Adrenal gland (tissue), 5 donors: Measurements from ENCODE around the gene ANXA2R.

Experiments
- POLR2A ChIP-seq, 2 donors: fragments of 450-650 bp; IDR thresholded peaks; one replicate each; pipeline ENCODE4 v1.6.1; 2017; ENCODE audit warnings: antibody characterized with exemption in 2 of 2, mild to moderate bottlenecking in 2 of 2, moderate library complexity in 1 of 2
- TF ChIP-seq, protein P1 (sequence below), 6 experiments: fragments of 450-650 bp in 4 of 6; fragments of 200-600 bp in 2 of 6; sonication (generic) in 1 of 6; IDR thresholded peaks; 1 replicate in 5 of 6; 2 replicates in 1 of 6; pipeline versions ENCODE4 v1.5.1 to v1.8.0; 2016 to 2021; ENCODE audit warnings: antibody characterized with exemption in 6 of 6, mild to moderate bottlenecking in 2 of 6, moderate library complexity in 1 of 6
- donor health status: DM: no; HTN: no; CAD: no.

DNA sequence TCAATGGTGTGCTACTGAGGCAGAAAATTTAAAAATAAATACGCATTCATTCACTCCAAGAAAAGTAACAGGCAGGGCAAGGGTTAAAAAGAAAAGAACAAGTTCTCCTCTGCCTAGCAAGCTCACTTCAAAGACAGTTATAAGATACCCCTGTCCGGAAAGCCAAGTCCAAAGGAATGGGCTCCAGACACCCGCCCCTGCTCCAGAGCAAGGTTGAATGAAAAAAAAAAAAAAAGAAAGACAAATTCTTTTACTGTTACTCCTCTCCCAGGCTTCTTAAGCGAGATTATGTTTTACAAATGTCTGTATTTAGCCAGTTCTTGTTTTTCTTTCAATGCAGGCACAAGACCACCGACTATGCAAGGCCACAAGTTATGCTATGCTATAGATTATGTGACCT, 9.1 kb upstream of the ANXA2R start:
- TF ChIP-seq, protein P1, sequence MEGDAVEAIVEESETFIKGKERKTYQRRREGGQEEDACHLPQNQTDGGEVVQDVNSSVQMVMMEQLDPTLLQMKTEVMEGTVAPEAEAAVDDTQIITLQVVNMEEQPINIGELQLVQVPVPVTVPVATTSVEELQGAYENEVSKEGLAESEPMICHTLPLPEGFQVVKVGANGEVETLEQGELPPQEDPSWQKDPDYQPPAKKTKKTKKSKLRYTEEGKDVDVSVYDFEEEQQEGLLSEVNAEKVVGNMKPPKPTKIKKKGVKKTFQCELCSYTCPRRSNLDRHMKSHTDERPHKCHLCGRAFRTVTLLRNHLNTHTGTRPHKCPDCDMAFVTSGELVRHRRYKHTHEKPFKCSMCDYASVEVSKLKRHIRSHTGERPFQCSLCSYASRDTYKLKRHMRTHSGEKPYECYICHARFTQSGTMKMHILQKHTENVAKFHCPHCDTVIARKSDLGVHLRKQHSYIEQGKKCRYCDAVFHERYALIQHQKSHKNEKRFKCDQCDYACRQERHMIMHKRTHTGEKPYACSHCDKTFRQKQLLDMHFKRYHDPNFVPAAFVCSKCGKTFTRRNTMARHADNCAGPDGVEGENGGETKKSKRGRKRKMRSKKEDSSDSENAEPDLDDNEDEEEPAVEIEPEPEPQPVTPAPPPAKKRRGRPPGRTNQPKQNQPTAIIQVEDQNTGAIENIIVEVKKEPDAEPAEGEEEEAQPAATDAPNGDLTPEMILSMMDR (IDR thresholded peaks at IDR 0.05), result no peak
- no peak for TF ChIP-seq POLR2A (IDR thresholded peaks at IDR 0.05)
